SK-N-SH treated with all-trans-retinoic acid at 6 μM for 48 hours (cell line): ENCODE measurements around the gene XYLB.

Experiments
- ARNTL ChIP-seq: fragments of 450-650 bp; formaldehyde crosslinking; IDR thresholded peaks from 2 replicates; pipeline ENCODE4 v1.5.0; 2020; ENCODE audit warnings: low read depth, mild to moderate bottlenecking, moderate library complexity, borderline replicate concordance
- CREB5 ChIP-seq: fragments of 250-450 bp; sonication (Bioruptor Pico); IDR thresholded peaks from 2 replicates; pipeline ENCODE4 v1.5.1; 2020; ENCODE audit warnings: low read depth, mild to moderate bottlenecking, moderate library complexity
- GLIS3 ChIP-seq: fragments of 250-450 bp; sonication (Bioruptor Pico); IDR thresholded peaks from 2 replicates; pipeline ENCODE4 v1.5.0; 2020; ENCODE audit warnings: mild to moderate bottlenecking, moderate library complexity
- OSR1 ChIP-seq: fragments of 250-450 bp; sonication (Bioruptor Pico); IDR thresholded peaks from 2 replicates; pipeline ENCODE4 v1.8.0; 2022; ENCODE audit warnings: moderate library complexity, mild to moderate bottlenecking, inconsistent platforms
- PATZ1 ChIP-seq: fragments of 250-450 bp; sonication (Bioruptor Pico); IDR thresholded peaks from 2 replicates; pipeline ENCODE4 v1.8.0; 2020; ENCODE audit warnings: mild to moderate bottlenecking, moderate library complexity, borderline replicate concordance
- RARB ChIP-seq: fragments of 250-450 bp; sonication (Bioruptor Pico); IDR thresholded peaks from 2 replicates; pipeline ENCODE4 v1.8.0; 2021; ENCODE audit warnings: mild to moderate bottlenecking, moderate library complexity
- ZC3H10 ChIP-seq: fragments of 250-450 bp; sonication (Bioruptor Pico); IDR thresholded peaks from 2 replicates; pipeline ENCODE4 v1.5.1; 2021; ENCODE audit warnings: mild to moderate bottlenecking, moderate library complexity
- ZFP30 ChIP-seq: fragments of 450-650 bp; formaldehyde crosslinking; IDR thresholded peaks from 2 replicates; pipeline ENCODE4 v1.5.0; 2022; ENCODE audit warnings: mild to moderate bottlenecking, moderate library complexity
- ZNF8 ChIP-seq: fragments of 450-650 bp; formaldehyde crosslinking; IDR thresholded peaks from 2 replicates; pipeline ENCODE4 v1.5.0; 2020; ENCODE audit warnings: mild to moderate bottlenecking, moderate library complexity

- no peak for TF ChIP-seq ZNF8
- TF ChIP-seq PATZ1 (CRISPR knock-in tag) = no peak
- TF ChIP-seq OSR1 (CRISPR knock-in tag) = no peak
- TF ChIP-seq CREB5 = no peak
- no peak for TF ChIP-seq RARB (CRISPR knock-in tag)
- TF ChIP-seq GLIS3 (CRISPR knock-in tag) = no peak
- TF ChIP-seq ARNTL (CRISPR knock-in tag) = no peak
- TF ChIP-seq ZC3H10 (CRISPR knock-in tag) = no peak
- TF ChIP-seq ZFP30 (CRISPR knock-in tag) = no peak
These were observed 38.1 kb upstream of the XYLB start for GRCh38 chr3:38308456-38308855.
